Measurements from ENCODE around the gene HHAT.

Gene HHAT

DNA sequence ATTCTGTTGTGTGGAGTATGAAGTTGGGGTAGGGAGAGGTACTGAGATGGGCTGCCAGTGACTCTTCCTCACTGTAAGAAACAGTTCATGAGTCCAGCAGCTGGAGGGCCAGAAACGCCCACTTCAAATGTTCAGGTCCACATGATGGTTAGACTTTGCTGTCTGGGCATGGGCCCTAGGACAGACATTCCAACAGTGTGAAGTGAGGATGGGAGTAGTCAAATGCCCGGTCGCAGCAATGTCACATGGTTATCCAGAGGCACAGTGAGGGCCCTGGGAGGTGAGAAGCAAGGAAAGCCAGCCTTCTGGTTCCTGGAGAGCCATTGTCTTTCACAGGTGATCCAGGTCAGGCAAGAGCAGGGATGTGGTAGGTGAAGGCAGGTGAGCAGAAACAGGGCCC, 304.4 kb downstream of the HHAT start:
- Histone ChIP-seq H3K4me2 (ENCODE audit: low read depth, low read length) (no peak overlapping the region), H3K9ac (ENCODE audit: low read length) (no peak overlapping the region), H3K27ac (ENCODE audit: low read length) (no peak overlapping the region), H3K9me3 (replicated peaks; ENCODE audit: insufficient read depth, low read length) (no peaks in the 10 kb centered on the region), H2AFZ (ENCODE audit: low read length) (no peak overlapping the region), H3K9me2 (replicated peaks; ENCODE audit: insufficient read depth, low read length) (no peaks in the 10 kb centered on the region), H3K27me3 (replicated peaks; ENCODE audit: insufficient read depth, low read length) (no peaks in the 10 kb centered on the region), H3K79me2 (ENCODE audit: low read length) (no peaks in the 10 kb centered on the region), H3K36me3 (replicated peaks; ENCODE audit: insufficient read depth, low read length) (no peaks in the 10 kb centered on the region), H4K20me1 (ENCODE audit: insufficient read depth, low read length) (no peaks in the 10 kb centered on the region), H3K4me1 (ENCODE audit: low read length) (no peaks in the 10 kb centered on the region), H3F3A (ENCODE audit: insufficient read depth, low read length) (no peaks in the 10 kb centered on the region), H3K4me3 (ENCODE audit: low read length) (no peak overlapping the region)
- no peak for DNase-seq
- no peak for TF ChIP-seq EZH2 (optimal IDR thresholded peaks at IDR 0.05; ENCODE audit: low read depth, low read length)
- TF ChIP-seq, protein P1, sequence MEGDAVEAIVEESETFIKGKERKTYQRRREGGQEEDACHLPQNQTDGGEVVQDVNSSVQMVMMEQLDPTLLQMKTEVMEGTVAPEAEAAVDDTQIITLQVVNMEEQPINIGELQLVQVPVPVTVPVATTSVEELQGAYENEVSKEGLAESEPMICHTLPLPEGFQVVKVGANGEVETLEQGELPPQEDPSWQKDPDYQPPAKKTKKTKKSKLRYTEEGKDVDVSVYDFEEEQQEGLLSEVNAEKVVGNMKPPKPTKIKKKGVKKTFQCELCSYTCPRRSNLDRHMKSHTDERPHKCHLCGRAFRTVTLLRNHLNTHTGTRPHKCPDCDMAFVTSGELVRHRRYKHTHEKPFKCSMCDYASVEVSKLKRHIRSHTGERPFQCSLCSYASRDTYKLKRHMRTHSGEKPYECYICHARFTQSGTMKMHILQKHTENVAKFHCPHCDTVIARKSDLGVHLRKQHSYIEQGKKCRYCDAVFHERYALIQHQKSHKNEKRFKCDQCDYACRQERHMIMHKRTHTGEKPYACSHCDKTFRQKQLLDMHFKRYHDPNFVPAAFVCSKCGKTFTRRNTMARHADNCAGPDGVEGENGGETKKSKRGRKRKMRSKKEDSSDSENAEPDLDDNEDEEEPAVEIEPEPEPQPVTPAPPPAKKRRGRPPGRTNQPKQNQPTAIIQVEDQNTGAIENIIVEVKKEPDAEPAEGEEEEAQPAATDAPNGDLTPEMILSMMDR (IDR thresholded peaks at IDR 0.05; ENCODE audit: low read length): no peak
- no peak for TF ChIP-seq EZH2phosphoT487 (IDR thresholded peaks at IDR 0.05; ENCODE audit: low read length)

DNA sequence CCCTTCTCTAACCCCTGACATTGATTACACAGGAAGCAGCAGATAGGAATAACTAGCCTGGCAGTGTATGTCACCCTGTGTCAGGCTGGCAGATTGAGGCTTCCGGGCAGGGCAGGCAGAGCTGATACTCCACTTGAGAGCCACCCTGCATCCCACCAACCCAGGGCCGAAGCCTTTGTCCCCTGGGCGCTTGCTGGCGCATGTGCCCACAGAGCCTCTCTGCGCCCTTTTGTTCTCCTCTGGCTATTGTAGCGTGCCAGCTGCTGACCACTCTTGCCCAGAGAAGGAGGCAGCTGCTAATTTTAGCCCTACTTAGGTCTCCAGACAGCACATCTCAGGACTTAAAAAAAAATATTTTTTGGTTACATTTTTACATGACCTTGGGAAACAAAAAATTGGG, 304.9 kb downstream of the HHAT start:
- Histone ChIP-seq H2AFZ (ENCODE audit: low read length) (no peak overlapping the region), H3K4me3 (ENCODE audit: low read length) (no peak overlapping the region), H3K36me3 (replicated peaks; ENCODE audit: insufficient read depth, low read length) (no peaks in the 10 kb centered on the region), H4K20me1 (ENCODE audit: insufficient read depth, low read length) (no peaks in the 10 kb centered on the region), H3K9me2 (replicated peaks; ENCODE audit: insufficient read depth, low read length) (no peaks in the 10 kb centered on the region), H3K9ac (ENCODE audit: low read length) (no peak overlapping the region), H3K27ac (ENCODE audit: low read length) (no peak overlapping the region), H3F3A (ENCODE audit: insufficient read depth, low read length) (no peaks in the 10 kb centered on the region), H3K4me2 (ENCODE audit: low read depth, low read length) (no peak overlapping the region), H3K79me2 (ENCODE audit: low read length) (no peaks in the 10 kb centered on the region), H3K9me3 (replicated peaks; ENCODE audit: insufficient read depth, low read length) (no peaks in the 10 kb centered on the region), H3K27me3 (replicated peaks; ENCODE audit: insufficient read depth, low read length) (no peaks in the 10 kb centered on the region), H3K4me1 (ENCODE audit: low read length) (no peaks in the 10 kb centered on the region)
- TF ChIP-seq EZH2 (optimal IDR thresholded peaks at IDR 0.05; ENCODE audit: low read depth, low read length) (no peak), EZH2phosphoT487 (IDR thresholded peaks at IDR 0.05; ENCODE audit: low read length) (no peak)
- TF ChIP-seq, protein P1 (IDR thresholded peaks at IDR 0.05; ENCODE audit: low read length): no peak
- DNase-seq: no peak

DNA sequence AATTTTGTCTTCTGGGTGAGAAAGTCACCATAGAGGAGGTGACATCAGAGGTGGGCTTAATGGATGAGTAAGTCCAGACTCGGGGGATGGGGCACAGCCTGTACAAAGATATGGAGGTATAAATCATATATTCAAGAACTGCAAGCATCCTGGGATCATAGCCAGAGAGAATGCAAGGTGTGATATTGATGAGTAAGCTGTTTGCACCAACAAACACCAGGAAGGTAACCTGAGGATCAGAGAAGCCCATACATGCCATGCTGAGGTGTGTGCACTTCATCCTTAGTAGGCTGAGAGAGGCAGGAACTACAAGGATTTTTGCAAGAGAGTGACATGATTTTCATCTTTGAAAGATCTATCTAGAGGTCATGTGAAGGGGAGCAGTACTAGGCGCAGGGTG, 306.4 kb downstream of the HHAT start:
- Histone ChIP-seq H3K9ac (ENCODE audit: low read length) (no peak overlapping the region), H3K27me3 (replicated peaks; ENCODE audit: insufficient read depth, low read length) (no peaks in the 10 kb centered on the region), H3K9me2 (replicated peaks; ENCODE audit: insufficient read depth, low read length) (no peaks in the 10 kb centered on the region), H4K20me1 (ENCODE audit: insufficient read depth, low read length) (no peaks in the 10 kb centered on the region), H3K9me3 (replicated peaks; ENCODE audit: insufficient read depth, low read length) (no peaks in the 10 kb centered on the region), H3K27ac (ENCODE audit: low read length) (no peak overlapping the region), H3F3A (ENCODE audit: insufficient read depth, low read length) (no peaks in the 10 kb centered on the region), H3K4me2 (ENCODE audit: low read depth, low read length) (no peak overlapping the region), H3K36me3 (replicated peaks; ENCODE audit: insufficient read depth, low read length) (no peaks in the 10 kb centered on the region), H3K4me1 (ENCODE audit: low read length) (no peaks in the 10 kb centered on the region), H3K4me3 (ENCODE audit: low read length) (no peak overlapping the region), H2AFZ (ENCODE audit: low read length) (no peak overlapping the region), H3K79me2 (ENCODE audit: low read length) (no peaks in the 10 kb centered on the region)
- no peak for DNase-seq
- TF ChIP-seq, protein P1 (IDR thresholded peaks at IDR 0.05; ENCODE audit: low read length): no peak
- TF ChIP-seq EZH2 (optimal IDR thresholded peaks at IDR 0.05; ENCODE audit: low read depth, low read length) (no peak), EZH2phosphoT487 (IDR thresholded peaks at IDR 0.05; ENCODE audit: low read length) (no peak)

Measured in MM.1S (cell line).